GM19099 (cell line): Measurements from ENCODE around the gene NECTIN1.

ENCODE experiments used
- POLR2A ChIP-seq: IDR thresholded peaks from 3 replicates; pipeline ENCODE4 v1.6.1; 2011; ENCODE audit warnings: low read depth; ENCODE audit not compliant: insufficient read length; ENCODE audit errors: extremely low read depth

Gene NECTIN1

DNA sequence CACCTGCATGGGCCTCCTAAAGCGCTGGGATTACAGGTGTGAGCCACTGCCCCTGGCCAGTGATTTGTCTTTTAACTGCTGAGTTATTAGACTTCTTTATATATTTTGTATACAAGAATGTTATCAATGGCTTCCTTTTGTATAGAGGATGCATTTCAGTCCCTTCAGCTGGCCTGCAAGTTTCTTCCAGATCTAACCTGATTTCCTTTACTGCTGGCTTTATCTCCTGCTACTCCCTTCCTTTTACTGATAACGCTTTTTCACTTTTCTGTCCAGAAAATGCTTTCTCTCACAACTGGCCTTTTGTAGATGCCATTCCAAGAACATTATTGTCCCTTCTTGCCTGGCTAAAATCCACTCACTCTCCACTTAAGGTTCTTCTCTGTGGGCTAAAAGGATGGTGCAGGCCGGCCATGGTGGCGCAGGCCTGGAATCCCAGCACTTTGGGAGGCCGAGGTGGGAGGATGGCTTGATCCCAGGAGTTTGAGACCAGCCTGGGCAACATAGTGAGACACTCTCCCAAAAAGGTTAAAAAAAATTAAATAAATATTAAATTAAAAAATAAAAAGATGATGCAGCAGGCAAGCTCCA lies 118.1 kb downstream of the NECTIN1 start:
- no peak for TF ChIP-seq POLR2A

DNA sequence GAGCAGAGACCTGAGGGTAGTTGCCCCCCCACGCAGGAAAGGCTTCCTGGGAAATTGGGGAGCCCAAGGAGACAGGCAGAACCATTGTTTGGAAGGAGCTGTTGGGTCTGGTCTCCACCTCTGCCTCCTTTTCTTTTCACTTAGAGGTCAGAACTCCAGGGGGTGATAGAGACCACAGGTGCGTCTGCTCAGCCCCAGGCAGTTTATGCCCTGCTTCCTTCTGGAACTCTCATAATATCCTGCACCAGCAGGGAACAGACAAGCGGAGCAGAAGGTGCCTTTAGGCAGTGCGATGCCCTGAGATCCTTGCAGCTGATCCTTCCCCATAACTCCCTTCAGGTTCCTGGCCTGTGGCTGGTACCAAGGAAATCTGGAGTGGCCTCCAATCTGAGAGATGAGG lies 120.2 kb downstream of the NECTIN1 start:
- TF ChIP-seq POLR2A: no peak

DNA sequence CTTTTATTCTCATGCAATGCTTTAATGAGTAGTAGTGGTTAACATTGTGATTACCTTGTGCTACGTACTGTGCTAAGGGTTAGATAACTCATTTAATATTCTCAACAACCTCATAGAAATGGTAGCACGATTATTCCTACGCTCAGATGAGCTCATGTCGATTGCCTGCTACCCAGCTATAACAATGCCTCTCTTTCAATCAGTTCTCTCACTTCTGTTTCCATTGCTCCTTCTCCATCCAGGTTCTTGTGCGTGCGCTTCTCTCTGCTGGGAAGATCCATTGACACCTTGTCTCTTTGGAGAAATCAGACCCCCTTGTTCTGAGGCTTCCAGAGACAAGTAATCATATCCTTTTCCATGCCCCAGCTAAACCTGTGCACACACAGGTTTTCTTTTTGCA lies 120.8 kb downstream of the NECTIN1 start:
- TF ChIP-seq POLR2A: no peak

DNA sequence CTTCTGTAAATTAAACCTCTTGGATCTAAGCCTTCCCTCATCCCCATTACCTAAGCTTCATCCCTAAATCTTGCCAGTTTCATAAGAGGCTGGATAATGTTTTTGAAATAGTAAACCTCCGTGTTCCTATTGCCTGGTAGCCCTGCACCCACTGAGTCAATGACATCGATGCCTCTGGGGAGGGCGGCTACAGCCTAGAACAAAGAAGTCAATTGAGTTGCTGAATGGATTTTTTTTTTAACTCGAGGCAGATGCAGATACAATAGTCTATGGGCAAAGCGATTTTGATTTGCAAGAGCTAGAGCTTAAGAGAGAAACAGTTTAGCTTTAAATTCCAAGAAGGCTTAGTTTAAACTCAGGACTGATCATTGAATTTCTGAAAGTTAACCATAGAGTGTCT lies 121.3 kb downstream of the NECTIN1 start:
- no peak for TF ChIP-seq POLR2A

DNA sequence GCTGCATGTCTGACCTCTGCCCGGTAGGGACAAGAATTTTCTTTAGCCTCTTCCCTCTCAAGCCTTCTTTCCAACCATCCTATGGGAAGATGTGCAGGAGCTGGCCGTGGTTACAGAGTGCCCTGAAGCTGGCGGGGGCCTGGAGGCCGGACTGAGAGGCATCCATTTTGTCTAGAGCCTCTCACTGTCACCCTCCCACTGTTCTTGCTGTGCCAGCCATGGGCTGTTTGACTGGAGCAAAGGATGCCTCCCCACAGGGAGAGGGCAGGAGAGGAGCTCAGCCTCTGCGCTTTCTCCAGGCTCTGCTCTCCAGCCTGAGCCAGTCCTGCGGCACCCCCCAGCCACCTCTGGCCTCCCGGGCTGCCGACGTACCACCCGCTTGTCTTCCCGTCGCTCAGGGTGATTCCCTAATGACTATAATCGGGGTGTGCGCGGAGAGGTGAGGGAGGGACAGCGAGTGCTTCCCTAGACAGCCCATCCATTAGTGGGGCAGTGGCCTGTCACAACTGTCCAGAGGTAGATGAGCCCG lies 123.8 kb downstream of the NECTIN1 start:
- no peak for TF ChIP-seq POLR2A

DNA sequence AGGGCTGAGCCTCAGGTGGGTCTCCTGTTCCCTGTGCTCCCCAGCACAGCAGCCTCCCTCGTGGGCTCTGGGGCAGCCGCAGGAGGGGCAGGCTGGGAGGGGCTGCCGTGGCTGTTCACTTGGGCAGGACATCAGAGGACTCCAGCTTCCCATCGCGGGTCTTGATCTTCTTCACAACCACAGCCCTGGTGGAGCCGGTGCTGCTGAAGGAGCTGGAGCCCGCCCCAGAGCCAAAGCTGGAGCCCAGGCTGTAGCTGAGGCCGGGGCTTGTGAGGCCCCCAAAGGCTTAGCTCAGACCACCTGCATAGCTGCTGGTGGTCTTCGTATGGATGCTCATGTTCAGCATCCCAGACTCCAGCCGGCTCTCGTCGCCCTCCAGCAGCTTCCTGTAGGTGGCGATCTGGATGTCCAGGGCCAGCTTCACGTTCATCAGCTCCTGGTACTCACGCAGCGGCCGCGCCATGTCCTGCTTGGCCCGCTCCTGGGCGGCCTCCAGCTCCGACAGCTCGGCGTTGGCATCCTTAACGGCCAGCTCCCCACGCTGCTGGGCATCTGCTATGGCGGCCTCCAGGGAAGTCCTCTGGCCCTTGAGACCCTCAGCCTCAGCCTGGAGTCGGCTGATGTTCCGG lies 126.1 kb downstream of the NECTIN1 start:
- no peak for TF ChIP-seq POLR2A

DNA sequence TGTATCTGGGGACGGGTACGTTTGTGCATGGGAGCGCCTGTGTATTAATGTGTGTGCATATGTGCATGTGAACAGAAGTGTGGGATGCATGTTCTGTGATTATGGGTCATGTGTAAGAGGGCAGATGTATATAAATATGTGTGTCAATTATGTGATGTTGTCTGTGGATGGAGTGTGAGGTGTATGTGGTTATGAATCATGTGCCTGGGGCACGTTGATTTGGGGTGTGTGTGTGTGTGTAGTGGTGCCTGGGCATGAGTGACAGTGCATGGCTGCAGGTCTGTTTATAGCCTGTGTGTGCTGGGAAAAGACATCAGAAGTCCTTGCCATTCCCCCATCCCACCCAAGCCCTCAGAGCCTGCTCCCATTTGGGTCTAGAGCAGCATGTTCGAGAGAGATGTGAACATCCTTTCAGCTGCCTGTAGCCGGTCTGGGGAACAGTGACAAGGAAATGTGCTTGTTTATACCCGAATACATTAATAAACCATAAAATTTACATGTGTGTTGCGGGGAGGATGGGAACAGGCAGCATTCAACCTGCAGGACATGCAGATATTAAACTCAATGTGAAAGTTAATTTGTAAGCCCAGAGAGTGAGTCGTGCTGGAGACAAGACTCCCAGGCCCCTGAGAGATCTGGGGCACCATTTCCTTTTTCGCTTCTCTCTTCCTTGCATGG lies 129.0 kb downstream of the NECTIN1 start:
- no peak for TF ChIP-seq POLR2A

DNA sequence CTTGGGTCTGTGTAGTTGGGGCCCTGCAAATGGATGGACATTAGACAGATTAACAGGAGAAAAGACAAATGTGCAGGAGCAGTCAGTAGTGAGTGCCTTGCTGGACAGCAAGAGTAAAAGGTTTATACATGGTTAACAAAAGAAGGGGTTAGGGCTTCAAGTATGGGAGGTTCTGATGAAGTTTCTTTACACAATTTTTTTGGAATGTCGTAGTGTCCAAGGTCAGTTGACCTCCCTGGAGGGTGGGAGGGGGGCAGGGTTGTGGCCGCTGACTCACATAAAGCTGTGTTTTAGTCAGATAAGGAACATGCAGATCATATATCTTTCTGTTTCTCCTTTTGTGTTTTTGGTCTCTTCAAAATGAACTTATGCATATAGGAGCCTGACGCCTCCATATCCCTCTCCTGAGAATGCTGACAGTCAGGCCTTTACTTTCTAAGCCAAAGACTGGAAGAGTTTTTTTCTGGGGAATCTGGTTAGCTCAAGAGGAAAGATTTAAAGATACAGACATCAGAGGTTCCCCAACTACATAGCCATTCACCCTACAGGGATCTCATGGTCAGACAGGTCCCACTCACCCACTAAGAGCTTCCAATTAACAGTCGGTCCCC lies 134.3 kb downstream of the NECTIN1 start:
- TF ChIP-seq POLR2A: no peak

DNA sequence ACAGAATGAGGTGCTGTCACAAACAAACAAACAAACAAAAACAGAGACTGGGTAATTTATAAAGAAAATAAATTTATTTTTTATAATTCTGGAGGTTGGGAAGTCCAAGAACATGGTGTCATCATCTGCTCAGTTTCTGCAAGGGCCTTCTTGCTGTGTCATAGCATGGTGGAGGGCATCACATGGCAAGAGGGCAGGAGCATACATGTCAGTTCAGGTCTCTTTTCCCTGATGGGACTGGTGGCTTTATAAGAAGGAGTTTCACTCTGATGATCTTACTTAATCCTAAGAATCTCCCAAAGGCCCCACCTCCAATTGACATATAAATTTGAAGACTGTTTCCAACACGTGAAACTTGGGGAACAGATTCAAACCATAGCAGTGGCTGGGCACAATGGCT lies 135.7 kb downstream of the NECTIN1 start:
- TF ChIP-seq POLR2A: no peak

DNA sequence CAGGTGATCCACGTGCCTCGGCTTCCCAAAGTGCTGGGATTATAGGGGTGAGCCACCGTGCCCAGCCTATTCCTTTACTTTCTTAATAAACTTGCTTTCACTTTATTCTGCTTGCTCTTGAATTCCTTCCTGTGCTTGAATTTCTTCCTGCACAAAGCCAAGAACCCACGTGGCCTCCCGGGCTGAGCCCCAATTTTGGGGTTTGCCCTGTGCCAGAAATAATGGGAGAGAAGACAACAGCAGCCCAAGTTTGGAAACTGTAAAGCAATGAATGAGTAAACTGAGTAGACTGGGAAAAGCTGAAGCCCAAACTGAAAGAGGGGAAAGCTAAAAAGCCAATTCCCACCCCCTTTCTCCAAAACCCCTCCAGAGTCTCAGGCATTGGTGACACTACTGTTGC lies 136.4 kb downstream of the NECTIN1 start:
- no peak for TF ChIP-seq POLR2A

DNA sequence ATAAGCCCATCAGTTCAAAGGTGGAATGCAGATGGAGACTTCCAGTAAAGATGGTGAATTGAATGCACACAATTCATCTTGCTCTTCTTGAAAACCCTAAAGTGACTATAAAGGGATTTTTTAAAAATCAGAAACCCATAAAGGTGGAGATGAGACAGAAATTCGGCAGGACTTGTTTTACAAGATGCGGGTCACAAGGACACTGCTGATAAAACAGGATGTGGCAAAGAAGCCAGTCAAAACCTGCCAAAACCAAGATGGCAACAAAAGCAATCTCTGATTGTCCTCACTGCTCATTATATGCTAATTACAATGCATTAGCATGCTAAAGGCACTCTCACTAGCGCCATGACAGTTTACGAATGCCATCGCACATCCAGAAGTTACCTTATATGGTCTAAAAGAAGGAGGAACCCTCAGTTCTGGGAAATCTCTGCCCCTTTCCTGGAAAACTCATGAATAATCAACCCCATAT lies 137.1 kb downstream of the NECTIN1 start:
- TF ChIP-seq POLR2A: no peak

DNA sequence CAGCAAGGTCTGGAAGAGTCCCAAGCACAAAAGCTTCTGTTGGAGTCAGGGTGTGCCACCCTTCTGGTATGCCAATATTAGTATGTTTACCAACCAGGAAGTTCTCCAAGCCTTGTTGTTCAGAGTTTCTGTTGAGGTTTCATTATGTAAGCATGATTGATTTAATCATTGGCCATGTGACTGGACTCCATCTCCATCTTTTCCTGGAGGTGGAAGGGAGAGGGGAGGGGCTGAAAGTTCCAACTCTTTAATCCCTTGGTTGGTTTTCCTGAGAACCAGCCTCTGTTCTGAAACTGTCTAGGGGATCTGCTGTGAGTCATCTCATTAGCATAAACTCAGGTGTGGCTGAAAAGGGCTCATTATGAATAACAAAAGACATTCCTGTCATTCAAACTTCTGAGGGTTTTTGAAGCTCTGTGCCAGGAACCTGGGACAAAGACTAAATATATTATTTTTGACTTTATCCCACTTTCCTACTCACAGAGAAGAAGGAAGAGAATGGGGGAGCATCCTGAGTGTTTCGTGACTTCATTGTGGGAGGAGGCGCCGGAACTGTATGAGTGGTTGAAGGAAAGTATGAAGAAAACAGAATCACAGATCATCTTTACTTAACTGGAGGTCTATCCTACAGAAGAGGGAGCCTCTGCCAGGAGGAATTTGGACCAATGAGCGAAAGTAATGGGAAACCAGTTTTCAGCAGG lies 138.2 kb downstream of the NECTIN1 start:
- TF ChIP-seq POLR2A: no peak

DNA sequence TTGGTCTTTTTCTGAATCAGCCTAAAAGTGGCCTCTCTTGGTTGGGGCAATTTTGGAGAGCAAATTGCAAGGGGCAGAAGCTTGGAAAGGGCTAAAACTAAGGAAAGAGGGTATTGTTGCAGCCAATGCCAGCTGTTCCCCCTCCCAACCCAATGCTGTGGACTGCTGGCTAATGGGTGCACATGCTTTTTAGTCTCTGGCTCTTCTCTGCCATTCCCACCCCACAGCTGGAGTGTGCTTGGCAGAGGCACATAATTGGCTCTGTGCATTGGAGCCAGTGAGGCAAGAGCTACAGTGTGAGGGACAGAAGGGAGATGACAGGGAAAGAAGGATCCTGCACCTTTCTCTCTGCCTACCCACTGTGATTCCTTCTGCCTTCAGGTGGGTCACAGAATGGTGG lies 140.0 kb downstream of the NECTIN1 start:
- no peak for TF ChIP-seq POLR2A
